Duodenal mucosa (tissue), 2 donors: ENCODE results near the gene AGPAT4.

Experiments used
- H3K27ac ChIP-seq: one replicate; pipeline ENCODE4 v1.7.0; 2013; ENCODE audit warnings: low read depth, low read length
- H3K27me3 ChIP-seq, 2 donors: one replicate each; pipeline ENCODE4 v1.7.0; 2013; ENCODE audit warnings: low read length in 2 of 2, control low read depth in 1 of 2; ENCODE audit not compliant: insufficient read depth in 2 of 2, control insufficient read depth in 1 of 2
- H3K36me3 ChIP-seq, 2 donors: one replicate each; pipeline ENCODE4 v1.7.0; 2013; ENCODE audit warnings: low read length in 2 of 2, control low read depth in 1 of 2; ENCODE audit not compliant: insufficient read depth in 2 of 2, control insufficient read depth in 1 of 2
- H3K4me1 ChIP-seq, 2 donors: one replicate each; pipeline ENCODE4 v1.7.0; 2013; ENCODE audit warnings: low read length in 2 of 2, control low read depth in 1 of 2; ENCODE audit not compliant: insufficient read depth in 2 of 2, control insufficient read depth in 1 of 2
- H3K4me3 ChIP-seq, 2 donors: one replicate each; pipeline ENCODE4 v1.7.0; 2013; ENCODE audit warnings: low read length in 2 of 2, low read depth in 1 of 2
- H3K9ac ChIP-seq, 2 donors: one replicate each; pipeline ENCODE4 v1.7.0; 2013; ENCODE audit warnings: low read length in 2 of 2, low read depth in 1 of 2
- H3K9me3 ChIP-seq, 2 donors: one replicate each; pipeline ENCODE4 v1.7.0; 2013; ENCODE audit warnings: low read length in 2 of 2, control low read depth in 1 of 2; ENCODE audit not compliant: control insufficient read depth in 1 of 2

AGPAT4 gene

GRCh38 chr6:161242779-161243693 lies 30.8 kb downstream of the AGPAT4 start:
- no peaks in the 10 kb centered on the region for H3K9me3 ChIP-seq
- H3K4me1 ChIP-seq, result no peaks in the 10 kb centered on the region
- H3K27me3 ChIP-seq, result no peaks in the 10 kb centered on the region
- H3K27ac ChIP-seq, result no peak overlapping the region
- H3K9ac ChIP-seq, result no peak overlapping the region
- H3K4me3 ChIP-seq, result no peak overlapping the region
- H3K36me3 ChIP-seq, result no peaks in the 10 kb centered on the region

GRCh38 chr6:161242113-161242512 lies 31.7 kb downstream of the AGPAT4 start:
- Histone ChIP-seq H3K9me3 (no peaks in the 10 kb centered on the region), H3K4me1 (no peaks in the 10 kb centered on the region), H3K27me3 (no peaks in the 10 kb centered on the region), H3K9ac (no peak overlapping the region), H3K4me3 (no peak overlapping the region), H3K27ac (no peak overlapping the region), H3K36me3 (no peaks in the 10 kb centered on the region)

- Histone ChIP-seq H3K4me1 (no peaks in the 10 kb centered on the region), H3K36me3 (no peaks in the 10 kb centered on the region), H3K4me3 (no peak overlapping the region), H3K9me3 (no peaks in the 10 kb centered on the region), H3K9ac (no peak overlapping the region), H3K27me3 (no peaks in the 10 kb centered on the region), H3K27ac (no peak overlapping the region)
Observed at GRCh38 chr6:161239001-161239400, 34.9 kb downstream of the AGPAT4 start.

GRCh38 chr6:161238500-161238899 lies 35.4 kb downstream of the AGPAT4 start:
- no peak overlapping the region for H3K9ac ChIP-seq
- no peaks in the 10 kb centered on the region for H3K9me3 ChIP-seq
- no peaks in the 10 kb centered on the region for H3K4me1 ChIP-seq
- H3K4me3 ChIP-seq, result no peak overlapping the region
- H3K36me3 ChIP-seq, result no peaks in the 10 kb centered on the region
- no peaks in the 10 kb centered on the region for H3K27me3 ChIP-seq
- H3K27ac ChIP-seq, result no peak overlapping the region

- H3K9ac ChIP-seq, result no peak overlapping the region
- H3K27me3 ChIP-seq, result no peaks in the 10 kb centered on the region
- no peaks in the 10 kb centered on the region for H3K36me3 ChIP-seq
- H3K27ac ChIP-seq, result no peak overlapping the region
- H3K4me1 ChIP-seq, result no peaks in the 10 kb centered on the region
- no peak overlapping the region for H3K4me3 ChIP-seq
- no peaks in the 10 kb centered on the region for H3K9me3 ChIP-seq
Observed at GRCh38 chr6:161238081-161238480, 35.8 kb downstream of the AGPAT4 start.

- Histone ChIP-seq H3K27me3 (no peaks in the 10 kb centered on the region), H3K36me3 (no peaks in the 10 kb centered on the region), H3K9ac (no peak overlapping the region), H3K9me3 (no peaks in the 10 kb centered on the region), H3K27ac (no peak overlapping the region), H3K4me3 (no peak overlapping the region), H3K4me1 (no peaks in the 10 kb centered on the region)
Observed at GRCh38 chr6:161237176-161237575, 36.7 kb downstream of the AGPAT4 start.

- Histone ChIP-seq H3K27ac (no peak overlapping the region), H3K9me3 (no peaks in the 10 kb centered on the region), H3K4me1 (no peaks in the 10 kb centered on the region), H3K4me3 (no peak overlapping the region), H3K9ac (no peak overlapping the region), H3K27me3 (no peaks in the 10 kb centered on the region), H3K36me3 (no peaks in the 10 kb centered on the region)
Observed at GRCh38 chr6:161235776-161236633, 37.9 kb downstream of the AGPAT4 start.

GRCh38 chr6:161233986-161234661 lies 39.7 kb downstream of the AGPAT4 start:
- Histone ChIP-seq H3K4me3 (no peak overlapping the region), H3K9ac (no peak overlapping the region), H3K27me3 (no peaks in the 10 kb centered on the region), H3K4me1 (no peaks in the 10 kb centered on the region), H3K36me3 (no peaks in the 10 kb centered on the region), H3K9me3 (no peaks in the 10 kb centered on the region), H3K27ac (no peak overlapping the region)

- H3K9ac ChIP-seq, result no peak overlapping the region
- no peaks in the 10 kb centered on the region for H3K9me3 ChIP-seq
- H3K4me1 ChIP-seq, result no peaks in the 10 kb centered on the region
- H3K27me3 ChIP-seq, result no peaks in the 10 kb centered on the region
- no peaks in the 10 kb centered on the region for H3K36me3 ChIP-seq
- no peak overlapping the region for H3K27ac ChIP-seq
- H3K4me3 ChIP-seq, result no peak overlapping the region
Observed at GRCh38 chr6:161232467-161232866, 41.4 kb downstream of the AGPAT4 start.

GRCh38 chr6:161232010-161232409 lies 41.9 kb downstream of the AGPAT4 start:
- H3K27ac ChIP-seq, result no peak overlapping the region
- H3K4me1 ChIP-seq, result no peaks in the 10 kb centered on the region
- H3K9me3 ChIP-seq, result no peaks in the 10 kb centered on the region
- no peaks in the 10 kb centered on the region for H3K27me3 ChIP-seq
- H3K9ac ChIP-seq, result no peak overlapping the region
- no peaks in the 10 kb centered on the region for H3K36me3 ChIP-seq
- H3K4me3 ChIP-seq, result no peak overlapping the region
